DOHH2 (cell line): ENCODE data around the gene ATP10A.

Experiments
- EZH2phosphoT487 ChIP-seq: fragments of 200-600 bp; sonication (generic); IDR thresholded peaks from 2 replicates; pipeline ENCODE4 v1.6.1; 2017; ENCODE audit warnings: borderline replicate concordance, mild to moderate bottlenecking, antibody characterized with exemption, low read length, moderate library complexity, mixed read lengths
- TF ChIP-seq, protein P1 (sequence below): fragments of 200-600 bp; sonication (generic); IDR thresholded peaks from one replicate; pipeline ENCODE4 v1.5.1; 2014; ENCODE audit warnings: antibody characterized with exemption, mild to moderate bottlenecking, low read depth, low read length; ENCODE audit not compliant: poor library complexity, severe bottlenecking

DNA sequence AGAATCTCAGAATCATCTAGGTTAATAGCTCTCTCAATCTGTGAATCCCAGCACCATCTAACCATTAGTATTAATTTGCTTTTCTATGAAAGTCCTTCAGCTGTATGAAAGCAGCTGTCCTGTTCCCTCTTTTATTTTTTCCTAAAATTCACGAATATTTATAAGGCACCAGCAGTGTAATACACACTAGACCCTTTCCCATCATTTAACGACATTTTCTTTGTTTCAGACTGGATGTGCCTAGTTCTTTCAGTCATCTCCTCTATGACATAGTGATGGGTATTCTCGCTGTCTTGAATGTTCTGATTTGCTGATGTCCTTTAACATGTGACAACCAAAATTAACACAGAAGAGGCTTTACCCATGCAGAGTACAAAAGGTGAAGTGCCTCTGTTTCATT is 48.9 kb upstream of the ATP10A start:
- TF ChIP-seq, protein P1, sequence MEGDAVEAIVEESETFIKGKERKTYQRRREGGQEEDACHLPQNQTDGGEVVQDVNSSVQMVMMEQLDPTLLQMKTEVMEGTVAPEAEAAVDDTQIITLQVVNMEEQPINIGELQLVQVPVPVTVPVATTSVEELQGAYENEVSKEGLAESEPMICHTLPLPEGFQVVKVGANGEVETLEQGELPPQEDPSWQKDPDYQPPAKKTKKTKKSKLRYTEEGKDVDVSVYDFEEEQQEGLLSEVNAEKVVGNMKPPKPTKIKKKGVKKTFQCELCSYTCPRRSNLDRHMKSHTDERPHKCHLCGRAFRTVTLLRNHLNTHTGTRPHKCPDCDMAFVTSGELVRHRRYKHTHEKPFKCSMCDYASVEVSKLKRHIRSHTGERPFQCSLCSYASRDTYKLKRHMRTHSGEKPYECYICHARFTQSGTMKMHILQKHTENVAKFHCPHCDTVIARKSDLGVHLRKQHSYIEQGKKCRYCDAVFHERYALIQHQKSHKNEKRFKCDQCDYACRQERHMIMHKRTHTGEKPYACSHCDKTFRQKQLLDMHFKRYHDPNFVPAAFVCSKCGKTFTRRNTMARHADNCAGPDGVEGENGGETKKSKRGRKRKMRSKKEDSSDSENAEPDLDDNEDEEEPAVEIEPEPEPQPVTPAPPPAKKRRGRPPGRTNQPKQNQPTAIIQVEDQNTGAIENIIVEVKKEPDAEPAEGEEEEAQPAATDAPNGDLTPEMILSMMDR = no peak
- no peak for TF ChIP-seq EZH2phosphoT487
